ENCODE data around the gene PRSS16.

The PRSS16 gene

GRCh38 chr6:27279513-27280063 lies 32.1 kb downstream of the PRSS16 start:
- no peak for TF ChIP-seq CTCF (IDR thresholded peaks at IDR 0.05; ENCODE audit: extremely low read depth, missing control alignments)
- DNase-seq (ENCODE audit: low spot score), result no peak

GRCh38 chr6:27280064-27280539 lies 32.6 kb downstream of the PRSS16 start:
- no peak for TF ChIP-seq CTCF (IDR thresholded peaks at IDR 0.05; ENCODE audit: extremely low read depth, missing control alignments)
- peak; percentile 28 for DNase-seq (ENCODE audit: low spot score)

GRCh38 chr6:27280540-27281000 lies 33.1 kb downstream of the PRSS16 start:
- no peak for TF ChIP-seq CTCF (IDR thresholded peaks at IDR 0.05; ENCODE audit: extremely low read depth, missing control alignments)
- no peak for DNase-seq (ENCODE audit: low spot score)

GRCh38 chr6:27281105-27281539 lies 33.6 kb downstream of the PRSS16 start:
- TF ChIP-seq CTCF (IDR thresholded peaks at IDR 0.05; ENCODE audit: extremely low read depth, missing control alignments), result no peak
- no peak for DNase-seq (ENCODE audit: low spot score)

- no peak for DNase-seq (ENCODE audit: low spot score)
- TF ChIP-seq CTCF (IDR thresholded peaks at IDR 0.05; ENCODE audit: extremely low read depth, missing control alignments), result no peak
These were observed 34.1 kb downstream of the PRSS16 start for GRCh38 chr6:27281569-27281968.

GRCh38 chr6:27283279-27283678 lies 35.8 kb downstream of the PRSS16 start:
- no peak for DNase-seq (ENCODE audit: low spot score)
- no peak for TF ChIP-seq CTCF (IDR thresholded peaks at IDR 0.05; ENCODE audit: extremely low read depth, missing control alignments)

- DNase-seq (ENCODE audit: low spot score), result no peak
- TF ChIP-seq CTCF (IDR thresholded peaks at IDR 0.05; ENCODE audit: extremely low read depth, missing control alignments), result no peak
These were observed 38.6 kb downstream of the PRSS16 start for GRCh38 chr6:27286141-27286540.
